ENCODE results near the gene NRXN3.

GRCh38 chr14:79911744-79912143 is 1741.6 kb downstream of the NRXN3 start:
- no peak for TF ChIP-seq EZH2 (IDR thresholded peaks at IDR 0.05; ENCODE audit: low read length)
- TF ChIP-seq, protein P1, sequence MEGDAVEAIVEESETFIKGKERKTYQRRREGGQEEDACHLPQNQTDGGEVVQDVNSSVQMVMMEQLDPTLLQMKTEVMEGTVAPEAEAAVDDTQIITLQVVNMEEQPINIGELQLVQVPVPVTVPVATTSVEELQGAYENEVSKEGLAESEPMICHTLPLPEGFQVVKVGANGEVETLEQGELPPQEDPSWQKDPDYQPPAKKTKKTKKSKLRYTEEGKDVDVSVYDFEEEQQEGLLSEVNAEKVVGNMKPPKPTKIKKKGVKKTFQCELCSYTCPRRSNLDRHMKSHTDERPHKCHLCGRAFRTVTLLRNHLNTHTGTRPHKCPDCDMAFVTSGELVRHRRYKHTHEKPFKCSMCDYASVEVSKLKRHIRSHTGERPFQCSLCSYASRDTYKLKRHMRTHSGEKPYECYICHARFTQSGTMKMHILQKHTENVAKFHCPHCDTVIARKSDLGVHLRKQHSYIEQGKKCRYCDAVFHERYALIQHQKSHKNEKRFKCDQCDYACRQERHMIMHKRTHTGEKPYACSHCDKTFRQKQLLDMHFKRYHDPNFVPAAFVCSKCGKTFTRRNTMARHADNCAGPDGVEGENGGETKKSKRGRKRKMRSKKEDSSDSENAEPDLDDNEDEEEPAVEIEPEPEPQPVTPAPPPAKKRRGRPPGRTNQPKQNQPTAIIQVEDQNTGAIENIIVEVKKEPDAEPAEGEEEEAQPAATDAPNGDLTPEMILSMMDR (optimal IDR thresholded peaks at IDR 0.05 in 1 of 3, IDR thresholded peaks at IDR 0.05 in 1 of 3, conservative IDR thresholded peaks at IDR 0.05 in 1 of 3; ENCODE audit: extremely low read depth in 1 of 3, insufficient read depth in 2 of 3, low read length in 3 of 3), result no peak
